Coronary artery (tissue), 2 donors: ENCODE results near the gene MAP1B.
A peak's percentile ranks its signal among the peaks of the same experiment; 100 is the strongest.
"Not testable (repeated sequence)": the region's sequence is repeated elsewhere in the genome, so short reads cannot be mapped to it uniquely, and the experiment has no call there.

Source experiments
- DNase-seq: peaks from one replicate; pipeline ENCODE4 v3.0.0-alpha.2; 2017; ENCODE audit warnings: low spot score
- H3K27ac ChIP-seq, 2 donors: fragments of 200-600 bp; sonication (generic); one replicate each; pipeline ENCODE4 v1.5.1; 2016 to 2019
- H3K4me3 ChIP-seq: fragments of 200-600 bp; sonication (generic); 2 replicates; pipeline ENCODE4 v1.5.1; 2016; ENCODE audit warnings: mild to moderate bottlenecking, moderate library complexity
- CTCF ChIP-seq: fragments of 200-600 bp; sonication (generic); IDR thresholded peaks from one replicate; pipeline ENCODE4 v1.5.1; 2019; ENCODE audit warnings: antibody characterized with exemption

Gene MAP1B

GRCh38 chr5:72079288-72079687 lies 28.0 kb upstream of the MAP1B start:
- H3K27ac ChIP-seq = no peak overlapping the region
- peak overlapping the region; percentile 22 for H3K4me3 ChIP-seq
- DNase-seq = no peak
- no peak for TF ChIP-seq CTCF

- no peak for TF ChIP-seq CTCF
- H3K27ac ChIP-seq = no peak overlapping the region
- H3K4me3 ChIP-seq = no peak overlapping the region
- no peak for DNase-seq
These were observed 25.2 kb upstream of the MAP1B start for GRCh38 chr5:72082048-72082447.

GRCh38 chr5:72084876-72085275 lies 22.4 kb upstream of the MAP1B start:
- no peak overlapping the region for H3K27ac ChIP-seq
- DNase-seq = no peak
- H3K4me3 ChIP-seq = no peak overlapping the region
- TF ChIP-seq CTCF = no peak

GRCh38 chr5:72085319-72085718 lies 22.0 kb upstream of the MAP1B start:
- no peak for TF ChIP-seq CTCF
- H3K27ac ChIP-seq = no peak overlapping the region
- H3K4me3 ChIP-seq = no peak overlapping the region
- no peak for DNase-seq

GRCh38 chr5:72089713-72090112 lies 17.6 kb upstream of the MAP1B start:
- not testable (repeated sequence) for H3K4me3 ChIP-seq, DNase-seq, H3K27ac ChIP-seq

- no peak for TF ChIP-seq CTCF
- H3K4me3 ChIP-seq = no peak overlapping the region
These were observed 15.2 kb upstream of the MAP1B start for GRCh38 chr5:72092074-72092473.

GRCh38 chr5:72093217-72093616 lies 14.1 kb upstream of the MAP1B start:
- no peak for DNase-seq
- no peak overlapping the region for H3K27ac ChIP-seq

More at GRCh38 chr5:72092074-72092473, 15.2 kb upstream of the MAP1B start:
- H3K27ac ChIP-seq = no peak overlapping the region
- no peak for DNase-seq

More at GRCh38 chr5:72093217-72093616, 14.1 kb upstream of the MAP1B start:
- TF ChIP-seq CTCF = no peak
- H3K4me3 ChIP-seq = no peak overlapping the region
